GM19099 (cell line): Measurements from ENCODE around the gene KCTD19.

Source experiments
- POLR2A ChIP-seq: IDR thresholded peaks from 3 replicates; pipeline ENCODE4 v1.6.1; 2011; ENCODE audit warnings: low read depth; ENCODE audit not compliant: insufficient read length; ENCODE audit errors: extremely low read depth

KCTD19 gene

DNA sequence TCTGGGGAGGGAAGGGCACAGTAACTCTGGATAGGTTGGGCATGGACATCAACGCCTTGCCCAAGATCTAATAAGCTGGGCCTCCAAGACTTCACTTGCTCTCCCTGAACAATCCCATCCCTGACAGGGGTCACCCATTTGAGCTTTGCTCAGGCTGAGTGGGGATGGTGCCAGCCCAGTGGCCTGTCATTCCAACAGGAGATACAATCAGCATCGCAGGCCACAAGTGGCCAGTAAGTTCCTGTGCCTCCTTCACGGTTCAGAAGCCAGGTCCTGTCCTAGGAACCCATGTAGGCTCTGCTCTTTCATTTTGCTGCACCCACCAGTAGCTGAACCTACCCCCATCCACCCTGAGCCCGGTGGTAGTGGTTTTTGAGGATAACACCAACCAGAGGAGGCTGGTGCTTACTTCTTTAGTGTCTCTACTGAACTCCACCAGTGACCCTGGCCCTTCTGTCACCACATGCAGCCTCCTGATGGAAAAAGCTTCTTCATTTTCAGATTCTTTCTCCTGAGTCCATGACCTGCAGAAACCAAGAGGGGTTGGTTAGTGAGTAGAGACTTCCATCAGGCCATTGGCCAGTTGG is 32.3 kb downstream of the KCTD19 start:
- no peak for TF ChIP-seq POLR2A

DNA sequence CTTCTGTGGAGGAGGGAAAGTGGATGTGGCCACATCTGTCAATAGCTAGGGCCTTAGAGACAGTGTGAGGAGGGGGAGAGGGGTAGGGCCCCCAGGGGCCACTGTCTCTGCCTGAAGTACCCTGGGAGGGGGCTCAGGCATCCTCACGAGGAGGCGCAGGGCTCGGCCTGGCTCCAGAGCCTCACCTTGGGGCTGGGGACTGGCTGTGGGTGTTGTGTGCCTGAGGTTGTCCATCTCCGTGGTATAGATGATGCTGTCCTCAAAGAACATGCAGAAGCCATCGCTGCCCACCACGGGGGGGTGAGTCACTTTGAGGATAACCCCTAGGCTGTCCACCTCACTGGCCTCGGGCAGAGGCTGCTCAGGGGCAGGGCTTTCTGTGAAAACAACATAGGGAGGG is 35.1 kb downstream of the KCTD19 start:
- no peak for TF ChIP-seq POLR2A

DNA sequence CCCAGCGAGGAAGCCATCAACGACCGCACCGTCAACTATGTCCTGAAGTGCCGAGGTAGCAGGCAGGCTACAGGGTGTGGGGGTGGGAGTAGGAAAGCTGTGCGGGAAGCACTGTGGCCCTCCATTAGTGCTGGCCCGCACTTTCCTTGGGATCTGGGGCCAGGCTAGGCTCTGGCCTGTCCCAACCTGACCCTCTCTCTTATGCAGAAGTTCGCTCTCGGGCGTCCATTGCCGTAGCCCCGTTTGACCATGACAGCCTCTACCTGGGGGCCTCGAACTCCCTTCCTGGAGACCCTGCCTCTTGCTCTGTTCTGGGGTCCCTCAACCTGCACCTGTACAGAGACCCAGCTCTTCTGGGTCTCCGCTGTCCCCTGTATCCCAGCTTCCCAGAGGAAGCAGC is 38.6 kb downstream of the KCTD19 start:
- no peak for TF ChIP-seq POLR2A

DNA sequence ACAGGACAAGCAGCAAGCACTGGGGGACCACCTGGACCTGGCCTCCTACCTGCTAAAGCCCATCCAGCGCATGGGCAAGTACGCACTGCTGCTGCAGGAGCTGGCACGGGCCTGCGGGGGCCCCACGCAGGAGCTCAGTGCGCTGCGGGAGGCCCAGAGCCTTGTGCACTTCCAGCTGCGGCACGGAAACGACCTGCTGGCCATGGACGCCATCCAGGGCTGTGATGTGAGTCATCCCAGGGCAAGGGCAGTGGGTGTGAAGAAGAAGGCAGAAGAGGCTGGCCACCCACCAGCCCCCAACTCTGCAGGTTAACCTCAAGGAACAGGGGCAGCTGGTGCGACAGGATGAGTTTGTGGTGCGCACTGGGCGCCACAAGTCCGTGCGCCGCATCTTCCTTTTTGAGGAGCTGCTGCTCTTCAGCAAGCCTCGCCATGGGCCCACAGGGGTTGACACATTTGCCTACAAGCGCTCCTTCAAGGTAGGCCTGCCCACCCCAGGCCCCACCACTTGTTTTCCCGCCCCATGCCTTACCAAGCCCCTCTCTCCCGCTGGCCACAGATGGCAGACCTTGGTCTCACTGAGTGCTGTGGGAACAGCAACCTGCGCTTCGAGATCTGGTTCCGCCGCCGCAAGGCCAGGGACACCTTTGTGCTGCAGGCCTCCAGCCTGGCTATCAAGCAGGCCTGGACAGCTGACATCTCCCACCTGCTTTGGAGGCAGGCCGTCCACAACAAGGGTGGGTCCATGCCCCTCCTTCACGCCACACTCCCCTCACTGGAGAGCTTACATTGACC is 39.9 kb downstream of the KCTD19 start:
- TF ChIP-seq POLR2A: no peak

DNA sequence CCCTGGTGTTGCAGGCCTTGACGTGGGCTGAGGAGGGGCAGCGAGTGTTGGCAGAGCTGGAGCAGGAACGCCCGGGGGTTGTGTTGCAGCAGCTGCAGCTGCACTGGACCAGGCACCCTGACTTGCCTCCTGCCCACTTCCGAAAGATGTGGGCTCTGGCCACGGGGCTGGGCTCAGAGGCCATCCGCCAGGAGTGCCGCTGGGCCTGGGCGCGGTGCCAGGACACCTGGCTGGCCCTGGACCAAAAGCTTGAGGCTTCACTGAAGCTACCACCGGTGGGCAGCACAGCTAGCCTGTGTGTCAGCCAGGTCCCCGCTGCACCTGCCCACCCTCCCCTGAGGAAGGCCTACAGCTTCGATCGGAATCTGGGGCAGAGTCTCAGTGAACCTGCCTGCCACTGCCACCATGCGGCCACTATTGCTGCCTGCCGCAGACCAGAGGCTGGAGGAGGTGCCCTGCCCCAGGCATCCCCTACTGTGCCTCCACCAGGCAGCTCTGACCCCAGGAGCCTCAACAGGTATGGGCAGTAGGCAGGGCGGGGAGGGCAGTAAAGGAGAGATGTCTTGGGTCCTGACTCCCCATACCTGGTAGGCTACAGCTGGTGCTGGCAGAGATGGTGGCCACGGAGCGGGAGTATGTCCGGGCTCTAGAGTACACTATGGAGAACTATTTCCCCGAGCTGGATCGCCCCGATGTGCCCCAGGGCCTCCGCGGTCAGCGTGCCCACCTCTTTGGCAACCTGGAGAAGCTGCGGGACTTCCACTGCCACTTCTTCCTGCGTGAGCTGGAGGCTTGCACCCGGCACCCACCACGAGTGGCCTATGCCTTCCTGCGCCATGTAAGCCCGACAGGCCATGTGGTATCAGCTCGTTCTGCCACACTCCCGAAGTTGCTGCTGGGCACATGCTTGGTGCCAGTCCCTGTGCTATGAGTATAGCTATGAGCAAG is 41.6 kb downstream of the KCTD19 start:
- TF ChIP-seq POLR2A: no peak

DNA sequence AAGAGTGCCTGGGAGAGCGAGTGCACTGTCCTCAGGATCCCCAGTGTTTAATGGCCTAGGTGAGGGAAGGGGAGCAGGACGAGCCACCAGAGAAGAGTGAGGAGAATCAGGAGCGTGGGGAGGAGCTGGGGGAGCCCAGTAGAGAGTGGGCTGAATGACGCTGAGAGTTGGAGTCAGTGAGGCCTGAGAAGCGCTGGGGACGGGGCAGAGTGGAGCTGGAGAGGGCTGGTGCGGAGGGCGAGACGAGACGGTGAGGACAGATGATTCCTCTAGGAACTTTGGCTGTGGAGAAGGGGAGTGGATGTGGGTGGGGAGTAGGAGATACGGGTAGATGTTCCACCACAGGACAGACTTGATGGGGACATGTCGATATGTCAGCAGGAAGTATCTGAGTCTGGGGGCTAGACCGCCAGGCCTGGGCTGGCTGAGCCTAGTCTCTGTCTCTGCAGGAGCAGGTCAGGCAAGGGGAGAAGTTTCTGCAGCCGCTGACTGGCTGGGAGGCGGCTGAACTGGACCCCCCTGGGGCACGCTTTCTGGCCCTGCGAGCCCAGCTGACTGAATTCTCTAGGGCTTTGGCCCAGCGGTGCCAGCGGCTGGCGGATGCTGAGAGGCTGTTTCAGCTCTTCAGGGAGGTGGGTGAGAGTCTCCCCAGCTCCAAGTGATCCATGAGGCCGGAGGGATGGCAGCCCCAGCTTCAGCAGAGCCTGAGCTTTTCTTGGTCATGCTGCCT is 42.5 kb downstream of the KCTD19 start:
- TF ChIP-seq POLR2A: no peak

DNA sequence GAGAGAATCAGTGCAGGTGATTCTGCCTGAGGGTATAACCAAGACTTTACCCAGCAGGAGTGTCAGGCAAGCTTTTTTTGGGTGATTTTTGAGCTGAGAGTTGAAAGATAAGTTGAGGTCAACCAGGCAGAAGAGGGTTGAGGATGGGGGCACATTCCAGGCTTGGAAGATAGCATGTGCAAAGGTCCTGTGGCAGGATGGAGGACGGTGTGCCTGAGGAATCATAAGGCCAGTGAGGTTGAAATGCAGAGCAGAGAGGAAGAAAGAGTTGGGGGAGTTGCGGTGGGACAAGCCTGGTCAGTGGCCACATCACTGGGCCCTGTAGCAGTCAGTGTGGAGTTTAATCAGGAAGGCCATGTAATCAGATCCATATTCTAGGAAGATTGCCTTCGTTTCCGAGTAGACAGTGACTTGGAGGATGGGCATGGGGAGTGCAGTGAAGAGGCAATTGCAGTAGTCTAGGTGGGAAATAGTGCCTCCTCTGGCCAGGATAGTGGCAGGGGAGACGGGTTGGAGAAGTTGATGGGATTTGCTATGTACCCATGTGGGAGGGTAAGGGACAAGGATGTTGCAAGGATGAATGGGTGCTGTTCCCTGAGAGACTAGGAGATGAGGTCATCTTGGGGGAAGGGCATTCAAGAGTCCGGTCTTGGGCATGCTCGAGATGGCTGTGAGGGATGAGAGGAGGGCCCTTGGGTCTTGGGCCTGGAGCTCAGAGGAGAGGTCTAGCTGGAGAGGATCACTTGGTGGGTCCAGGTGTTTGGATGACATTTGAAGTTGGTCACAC is 43.3 kb downstream of the KCTD19 start:
- TF ChIP-seq POLR2A: no peak

DNA sequence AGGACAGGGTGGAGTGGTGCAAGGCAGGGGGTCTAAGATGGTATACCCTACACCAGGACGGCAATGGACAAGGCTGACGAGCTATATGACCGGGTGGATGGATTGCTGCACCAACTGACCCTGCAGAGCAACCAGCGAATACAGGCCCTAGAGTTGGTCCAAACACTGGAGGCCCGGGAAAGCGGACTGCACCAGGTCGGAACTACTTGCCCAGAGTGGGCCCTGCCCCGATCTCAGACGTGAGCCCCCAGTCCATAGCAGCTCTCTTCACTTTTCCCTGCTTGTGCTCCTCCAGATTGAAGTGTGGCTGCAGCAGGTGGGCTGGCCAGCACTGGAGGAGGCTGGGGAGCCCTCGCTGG is 44.1 kb downstream of the KCTD19 start:
- no peak for TF ChIP-seq POLR2A

DNA sequence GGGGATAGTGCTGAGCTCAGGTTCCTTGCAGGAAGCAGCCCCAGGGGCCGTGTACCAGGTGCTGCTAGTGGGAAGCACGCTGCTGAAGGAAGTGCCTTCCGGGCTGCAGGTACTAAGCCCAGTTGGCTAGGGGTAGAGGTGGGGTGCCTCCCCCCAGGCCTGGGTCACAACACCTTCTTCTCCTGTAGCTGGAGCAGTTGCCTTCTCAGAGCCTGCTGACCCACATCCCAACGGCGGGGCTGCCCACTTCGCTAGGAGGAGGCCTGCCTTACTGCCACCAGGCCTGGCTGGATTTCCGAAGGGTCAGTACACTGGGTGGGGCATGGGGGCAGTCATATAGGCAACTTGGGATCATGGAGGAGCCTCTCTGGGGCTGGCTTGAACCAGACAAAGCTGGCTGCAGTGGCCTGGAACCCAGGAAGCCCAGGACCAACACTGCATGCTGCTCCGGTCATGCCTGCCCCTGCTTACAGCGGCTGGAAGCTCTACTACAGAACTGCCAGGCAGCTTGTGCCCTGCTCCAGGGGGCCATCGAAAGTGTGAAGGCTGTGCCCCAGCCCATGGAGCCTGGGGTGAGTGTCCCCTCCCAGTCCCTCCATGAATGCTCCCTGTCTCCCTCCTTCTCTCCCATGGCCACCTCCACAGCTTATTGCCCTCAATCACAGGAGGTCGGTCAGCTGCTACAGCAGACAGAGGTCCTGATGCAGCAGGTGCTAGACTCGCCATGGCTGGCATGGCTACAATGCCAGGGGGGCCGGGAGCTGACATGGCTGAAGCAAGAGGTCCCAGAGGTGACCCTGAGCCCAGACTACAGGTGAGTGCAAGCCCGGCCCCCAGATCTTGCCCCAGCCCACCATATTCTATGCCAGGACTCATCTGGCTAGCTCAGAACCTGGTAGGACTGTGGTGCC is 44.8 kb downstream of the KCTD19 start:
- TF ChIP-seq POLR2A: no peak

DNA sequence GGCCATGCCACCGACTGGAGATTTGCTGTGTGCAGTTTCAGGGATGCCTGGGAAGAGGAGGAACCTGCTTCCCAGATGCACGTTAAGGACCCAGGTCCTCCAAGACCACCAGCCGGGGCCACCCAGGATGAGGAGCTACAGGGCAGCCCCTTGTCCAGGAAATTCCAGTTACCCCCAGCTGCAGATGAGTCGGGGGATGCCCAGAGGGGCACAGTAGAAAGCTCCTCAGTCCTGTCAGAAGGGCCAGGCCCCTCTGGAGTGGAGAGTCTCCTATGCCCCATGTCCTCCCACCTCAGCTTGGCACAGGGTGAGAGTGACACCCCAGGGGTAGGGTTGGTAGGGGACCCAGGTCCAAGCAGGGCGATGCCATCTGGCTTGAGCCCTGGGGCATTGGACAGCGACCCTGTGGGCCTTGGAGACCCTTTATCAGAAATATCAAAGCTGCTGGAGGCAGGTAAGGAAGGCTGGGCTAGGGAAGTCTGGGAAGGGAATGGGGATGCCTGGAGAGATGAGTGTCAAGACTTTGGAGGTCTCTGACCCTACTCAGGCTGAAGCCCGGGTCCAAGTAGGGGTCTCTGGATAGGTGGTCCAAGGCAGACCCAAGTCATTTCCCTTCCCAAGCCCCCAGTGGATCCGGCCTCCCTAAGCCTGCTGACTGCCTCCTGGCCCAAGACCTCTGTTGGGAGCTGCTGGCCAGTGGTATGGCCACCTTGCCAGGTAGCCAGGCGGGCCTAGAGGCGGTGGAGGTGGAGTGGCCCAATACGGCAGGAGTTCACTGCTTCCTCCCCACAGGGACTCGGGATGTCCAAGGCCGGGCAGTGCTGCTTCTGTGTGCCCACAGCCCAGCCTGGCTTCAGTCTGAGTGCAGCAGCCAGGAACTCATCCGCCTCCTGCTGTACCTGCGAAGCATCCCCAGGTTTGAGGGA is 46.2 kb downstream of the KCTD19 start:
- TF ChIP-seq POLR2A: no peak

DNA sequence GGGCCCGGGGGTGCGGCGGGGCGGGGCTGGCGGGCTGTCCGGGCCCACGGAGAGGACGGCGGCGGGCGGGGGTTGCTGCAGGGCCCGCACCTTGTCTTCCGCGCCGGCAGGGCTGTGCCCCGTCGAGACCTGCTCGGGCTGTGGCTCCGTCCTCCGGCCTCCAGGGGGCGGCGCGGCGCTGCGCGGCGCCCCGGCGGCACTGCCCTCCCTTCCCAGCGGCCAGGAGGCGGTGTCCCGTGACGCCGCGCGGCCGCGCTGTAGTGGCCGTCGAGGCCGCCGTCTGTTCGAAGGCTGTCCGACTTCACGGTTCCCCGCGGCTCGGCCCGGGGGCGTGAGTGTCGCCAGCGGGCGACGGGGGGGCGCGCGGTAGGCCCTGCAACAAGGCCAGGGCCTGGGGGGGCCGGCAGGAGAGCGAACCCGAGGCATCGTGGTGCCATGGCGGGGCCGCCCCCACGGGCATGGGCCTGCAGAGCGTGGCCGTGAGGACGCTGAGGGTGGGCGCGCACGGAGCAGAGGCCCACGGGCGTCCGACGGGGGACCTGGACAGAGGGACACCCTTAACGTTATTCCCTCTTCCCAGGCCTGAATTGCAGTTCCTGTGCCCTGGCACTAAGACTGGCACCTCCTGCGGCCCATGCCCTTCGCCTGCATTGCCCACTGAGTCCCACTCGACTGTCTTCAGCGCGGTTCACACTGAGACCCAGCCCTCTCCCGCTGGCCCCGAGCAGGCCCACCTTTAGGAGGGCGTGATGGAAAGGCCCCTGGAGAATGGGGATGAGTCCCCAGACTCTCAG is 47.0 kb downstream of the KCTD19 start, which contains the start of gene PLEKHG4:
PLEKHG4 (plus strand) TSS at position 237 of the 794 bp plus-strand sequence; CDS start at position 750, 513 bp downstream.
- TF ChIP-seq POLR2A: no peak

DNA sequence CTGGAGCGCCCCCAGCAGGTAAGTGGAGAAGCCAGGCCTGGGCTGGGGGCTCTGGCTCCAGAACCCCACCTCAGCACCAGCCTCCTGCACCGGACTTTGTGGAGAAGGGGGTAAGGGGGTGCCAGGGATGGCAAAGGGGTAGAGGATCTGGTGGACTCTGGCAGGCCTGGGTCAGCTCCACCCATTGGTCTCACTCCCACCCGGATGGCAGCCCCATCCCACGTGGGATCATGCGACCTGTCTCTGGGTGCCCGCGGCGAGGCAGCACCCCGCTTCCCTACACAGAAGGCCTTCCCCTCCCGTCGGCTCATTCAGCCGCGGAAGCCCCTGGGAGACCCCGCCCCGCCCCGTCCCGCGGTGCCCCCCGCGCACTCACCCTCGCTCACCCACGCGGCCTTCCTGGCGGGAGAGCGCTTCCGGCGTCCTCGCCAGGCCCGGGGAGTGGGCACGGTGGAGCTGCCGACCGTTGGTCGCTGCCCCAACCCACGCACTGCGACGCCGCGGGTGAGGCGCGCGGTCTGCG is 47.7 kb downstream of the KCTD19 start:
- no peak for TF ChIP-seq POLR2A
